ENCODE measurements around the gene NCOA5. TPM values are rescaled to one million over a fixed set of nuclear protein-coding genes. Genes with fewer than 3 reads are reported as not detected.

NCOA5 gene
- total and polyA plus RNA-seq, 10 of the 15 experiments (the other 5 are each of a cell fraction or from before 2014, with no cell fraction given) = 7.7 to 38.1 (median 30.1) TPM

GRCh38 chr20:46111028-46111835, 21.5 kb upstream of the NCOA5 start (continued):
- TF ChIP-seq, protein P1, sequence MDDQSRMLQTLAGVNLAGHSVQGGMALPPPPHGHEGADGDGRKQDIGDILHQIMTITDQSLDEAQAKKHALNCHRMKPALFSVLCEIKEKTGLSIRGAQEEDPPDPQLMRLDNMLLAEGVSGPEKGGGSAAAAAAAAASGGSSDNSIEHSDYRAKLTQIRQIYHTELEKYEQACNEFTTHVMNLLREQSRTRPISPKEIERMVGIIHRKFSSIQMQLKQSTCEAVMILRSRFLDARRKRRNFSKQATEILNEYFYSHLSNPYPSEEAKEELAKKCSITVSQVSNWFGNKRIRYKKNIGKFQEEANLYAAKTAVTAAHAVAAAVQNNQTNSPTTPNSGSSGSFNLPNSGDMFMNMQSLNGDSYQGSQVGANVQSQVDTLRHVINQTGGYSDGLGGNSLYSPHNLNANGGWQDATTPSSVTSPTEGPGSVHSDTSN (IDR thresholded peaks at IDR 0.05; ENCODE audit: insufficient replicate concordance, low read depth, low read length) = no peak
- TF ChIP-seq ZNF207 (IDR thresholded peaks at IDR 0.05; ENCODE audit: borderline replicate concordance) = no peak
- peak; percentile 78 for TF ChIP-seq TCF12 (IDR thresholded peaks at IDR 0.05; ENCODE audit: low read depth, low read length)
- peak; percentile 69 to 100; a peak in 3 of 4 replicates for TF ChIP-seq ETV6 (conservative IDR thresholded peaks at IDR 0.05 in 1 of 2, IDR thresholded peaks at IDR 0.05 in 1 of 2; ENCODE audit: borderline replicate concordance in 1 of 2, low read depth in 1 of 2)
- no peak for TF ChIP-seq HDAC6 (IDR thresholded peaks at IDR 0.05; ENCODE audit: unreplicated experiment)
- no peak for TF ChIP-seq YY1 (IDR thresholded peaks at IDR 0.05; ENCODE audit: low read depth, low read length)
- no peak; the same call in 1 of the 2 replicates for TF ChIP-seq ZBED1 (IDR thresholded peaks at IDR 0.05; ENCODE audit: borderline replicate concordance)
- TF ChIP-seq KLF5 (IDR thresholded peaks at IDR 0.05; ENCODE audit: partially characterized antibody) = no peak
- TF ChIP-seq POLR2AphosphoS5 (IDR thresholded peaks at IDR 0.05; ENCODE audit: low read length) = no peak
- TF ChIP-seq RUNX3 (IDR thresholded peaks at IDR 0.05; ENCODE audit: low read length) = peak; percentile 96
- TF ChIP-seq WRNIP1 (IDR thresholded peaks at IDR 0.05; ENCODE audit: borderline replicate concordance, low read depth, low read length) = no peak
- TF ChIP-seq, protein P2, sequence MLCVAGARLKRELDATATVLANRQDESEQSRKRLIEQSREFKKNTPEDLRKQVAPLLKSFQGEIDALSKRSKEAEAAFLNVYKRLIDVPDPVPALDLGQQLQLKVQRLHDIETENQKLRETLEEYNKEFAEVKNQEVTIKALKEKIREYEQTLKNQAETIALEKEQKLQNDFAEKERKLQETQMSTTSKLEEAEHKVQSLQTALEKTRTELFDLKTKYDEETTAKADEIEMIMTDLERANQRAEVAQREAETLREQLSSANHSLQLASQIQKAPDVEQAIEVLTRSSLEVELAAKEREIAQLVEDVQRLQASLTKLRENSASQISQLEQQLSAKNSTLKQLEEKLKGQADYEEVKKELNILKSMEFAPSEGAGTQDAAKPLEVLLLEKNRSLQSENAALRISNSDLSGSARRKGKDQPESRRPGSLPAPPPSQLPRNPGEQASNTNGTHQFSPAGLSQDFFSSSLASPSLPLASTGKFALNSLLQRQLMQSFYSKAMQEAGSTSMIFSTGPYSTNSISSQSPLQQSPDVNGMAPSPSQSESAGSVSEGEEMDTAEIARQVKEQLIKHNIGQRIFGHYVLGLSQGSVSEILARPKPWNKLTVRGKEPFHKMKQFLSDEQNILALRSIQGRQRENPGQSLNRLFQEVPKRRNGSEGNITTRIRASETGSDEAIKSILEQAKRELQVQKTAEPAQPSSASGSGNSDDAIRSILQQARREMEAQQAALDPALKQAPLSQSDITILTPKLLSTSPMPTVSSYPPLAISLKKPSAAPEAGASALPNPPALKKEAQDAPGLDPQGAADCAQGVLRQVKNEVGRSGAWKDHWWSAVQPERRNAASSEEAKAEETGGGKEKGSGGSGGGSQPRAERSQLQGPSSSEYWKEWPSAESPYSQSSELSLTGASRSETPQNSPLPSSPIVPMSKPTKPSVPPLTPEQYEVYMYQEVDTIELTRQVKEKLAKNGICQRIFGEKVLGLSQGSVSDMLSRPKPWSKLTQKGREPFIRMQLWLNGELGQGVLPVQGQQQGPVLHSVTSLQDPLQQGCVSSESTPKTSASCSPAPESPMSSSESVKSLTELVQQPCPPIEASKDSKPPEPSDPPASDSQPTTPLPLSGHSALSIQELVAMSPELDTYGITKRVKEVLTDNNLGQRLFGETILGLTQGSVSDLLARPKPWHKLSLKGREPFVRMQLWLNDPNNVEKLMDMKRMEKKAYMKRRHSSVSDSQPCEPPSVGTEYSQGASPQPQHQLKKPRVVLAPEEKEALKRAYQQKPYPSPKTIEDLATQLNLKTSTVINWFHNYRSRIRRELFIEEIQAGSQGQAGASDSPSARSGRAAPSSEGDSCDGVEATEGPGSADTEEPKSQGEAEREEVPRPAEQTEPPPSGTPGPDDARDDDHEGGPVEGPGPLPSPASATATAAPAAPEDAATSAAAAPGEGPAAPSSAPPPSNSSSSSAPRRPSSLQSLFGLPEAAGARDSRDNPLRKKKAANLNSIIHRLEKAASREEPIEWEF (IDR thresholded peaks at IDR 0.05; ENCODE audit: insufficient replicate concordance, low read depth, low read length) = peak; percentile 78
- no peak for TF ChIP-seq CHD4 (IDR thresholded peaks at IDR 0.05)
- TF ChIP-seq KAT2A (conservative IDR thresholded peaks at IDR 0.05; ENCODE audit: control insufficient read depth, low read depth, low read length) = no peak
- peak; percentile 95 for TF ChIP-seq ATF7 (IDR thresholded peaks at IDR 0.05; ENCODE audit: low read depth)
- TF ChIP-seq SMARCA5 (IDR thresholded peaks at IDR 0.05) = no peak; the same call in 1 of the 2 replicates
- TF ChIP-seq NR2F1 (conservative IDR thresholded peaks at IDR 0.05) = peak; percentile 55
- no peak for TF ChIP-seq ZBTB40 (IDR thresholded peaks at IDR 0.05; ENCODE audit: borderline replicate concordance)
- peak; percentile 89 for TF ChIP-seq SPI1 (IDR thresholded peaks at IDR 0.05; ENCODE audit: borderline replicate concordance, insufficient read depth, low read depth, low read length)

All from GM12878 (cell line).